Smooth muscle cell (in vitro differentiated cells): ENCODE results near the gene LRRC45. TPM values are rescaled to one million over a fixed set of nuclear protein-coding genes. Genes with fewer than 3 reads are reported as not detected.
"Not testable (repeated sequence)": the region's sequence is repeated elsewhere in the genome, so short reads cannot be mapped to it uniquely, and the experiment has no call there.

Source experiments
- DNase-seq: peaks from one replicate; lab custom pipeline; 2025; ENCODE audit not compliant: unreplicated experiment; lab: John Stamatoyannopoulos, UW
- H2AFZ ChIP-seq: fragments of 200-600 bp; sonication (generic); 2 replicates; pipeline ENCODE4 v1.6.0; 2016; ENCODE audit warnings: antibody characterized with exemption, low read depth, mild to moderate bottlenecking
- H3F3A ChIP-seq: fragments of 200-600 bp; sonication (generic); 2 replicates; pipeline ENCODE4 v1.6.0; 2017; ENCODE audit warnings: antibody characterized with exemption, low read depth
- H3K27ac ChIP-seq: fragments of 200-600 bp; sonication (generic); 2 replicates; pipeline ENCODE4 v1.5.1; 2016; ENCODE audit warnings: low read depth, mild to moderate bottlenecking
- H3K27me3 ChIP-seq: fragments of 200-600 bp; sonication (generic); 2 replicates; pipeline ENCODE4 v1.6.1; 2016; ENCODE audit warnings: low read depth, mild to moderate bottlenecking
- H3K36me3 ChIP-seq: fragments of 200-600 bp; sonication (generic); 2 replicates; pipeline ENCODE4 v1.5.1; 2016; ENCODE audit warnings: low read depth
- H3K4me1 ChIP-seq: fragments of 200-600 bp; sonication (generic); 2 replicates; pipeline ENCODE4 v1.5.1; 2016; ENCODE audit warnings: low read depth
- H3K4me2 ChIP-seq: fragments of 200-600 bp; sonication (generic); 2 replicates; pipeline ENCODE4 v1.6.0; 2016; ENCODE audit warnings: mild to moderate bottlenecking
- H3K4me3 ChIP-seq: fragments of 200-600 bp; sonication (generic); 2 replicates; pipeline ENCODE4 v1.5.1; 2016; ENCODE audit warnings: mild to moderate bottlenecking
- H3K79me2 ChIP-seq: fragments of 200-600 bp; sonication (generic); 2 replicates; pipeline ENCODE4 v1.6.0; 2016; ENCODE audit warnings: low read depth, mild to moderate bottlenecking
- H3K9ac ChIP-seq: fragments of 200-600 bp; sonication (generic); 2 replicates; pipeline ENCODE4 v1.6.0; 2016; ENCODE audit warnings: low read depth
- H3K9me3 ChIP-seq: fragments of 200-600 bp; sonication (generic); replicated peaks from 2 replicates; pipeline ENCODE4 v1.5.1; 2016; ENCODE audit warnings: low read depth
- H4K20me1 ChIP-seq: fragments of 200-600 bp; sonication (generic); 2 replicates; pipeline ENCODE4 v1.6.0; 2016; ENCODE audit warnings: low read depth
- CTCF ChIP-seq: fragments of 200-600 bp; sonication (generic); IDR thresholded peaks from 2 replicates; pipeline ENCODE4 v1.5.1; 2017; ENCODE audit warnings: borderline replicate concordance, mild to moderate bottlenecking, antibody characterized with exemption; ENCODE audit not compliant: insufficient read depth, poor library complexity, severe bottlenecking
- WGBS: methylation state at CpG from one replicate; pipeline ENCODE4 v1.1.7; 2016; ENCODE audit warnings: low lambda C conversion rate; 5-methylcytosine and 5-hydroxymethylcytosine counted together
- polyA plus RNA-seq: library from polyadenylated mRNA; unstranded; fragments of >200 nt; fragmentation: Nextera tagmentation; extraction: Ambion mirVana; gene quantifications from 2 replicates; pipeline ENCODE4 v1.2.1, GENCODE V29; 2016
- total RNA-seq: library from RNA; depleted of rRNA; stranded (reverse); fragments of >200 nt; gene quantifications from 2 replicates; pipeline ENCODE4 v1.2.3, GENCODE V29; 2014

LRRC45 gene
- total and polyA plus RNA-seq, 2 experiments from 2014 or later, result 9.6 to 13.5 TPM

DNA sequence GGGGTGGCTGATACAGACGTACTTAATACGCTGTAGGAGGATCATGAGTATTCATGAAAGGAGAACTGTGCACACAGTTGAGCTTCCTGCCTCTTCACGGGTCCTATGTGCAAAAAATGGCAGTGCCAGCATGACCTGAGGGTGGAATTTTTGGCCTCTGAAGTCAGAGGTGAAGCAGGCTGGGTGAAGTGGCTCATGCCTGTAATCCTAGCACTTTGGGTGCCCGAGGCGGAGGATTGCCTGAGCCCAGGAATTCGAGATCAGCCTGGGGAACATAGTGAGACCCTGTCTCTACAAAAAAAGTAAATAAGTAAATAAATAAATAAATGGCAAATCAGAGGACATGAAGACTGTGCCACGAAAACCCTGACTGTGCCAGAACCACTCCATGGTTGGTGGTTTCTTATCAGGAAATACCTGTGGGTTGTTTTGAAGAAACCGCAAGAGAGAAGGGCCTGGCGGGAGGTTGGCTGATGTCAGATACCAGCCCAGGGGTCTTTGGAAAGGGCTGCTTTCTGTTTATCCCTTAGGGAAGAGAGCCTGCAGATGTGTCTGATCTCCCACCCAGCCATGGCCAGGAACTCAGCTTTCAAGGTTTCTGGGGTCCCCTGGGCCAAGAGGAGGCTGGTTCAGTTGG, 42.3 kb upstream of the LRRC45 start:
- H3K9me3 ChIP-seq, result no peaks in the 10 kb centered on the region
- no peak for TF ChIP-seq CTCF
- H3F3A ChIP-seq, result no peaks in the 10 kb centered on the region
- no peak overlapping the region for H3K4me3 ChIP-seq
- 82% methylated on average over 9 of the region's 9 CpGs for WGBS
- H3K9ac ChIP-seq, result no peak overlapping the region
- peaks cover 7% of the 10 kb centered on the region for H3K4me1 ChIP-seq
- H3K36me3 ChIP-seq, result no peaks in the 10 kb centered on the region
- H3K27ac ChIP-seq, result no peak overlapping the region
- no peak overlapping the region for H3K4me2 ChIP-seq
- peaks cover 13% of the 10 kb centered on the region for H4K20me1 ChIP-seq
- H3K79me2 ChIP-seq, result peaks cover 8% of the 10 kb centered on the region
- H3K27me3 ChIP-seq, result no peaks in the 10 kb centered on the region
- no peak overlapping the region for H2AFZ ChIP-seq
- no peak for DNase-seq

DNA sequence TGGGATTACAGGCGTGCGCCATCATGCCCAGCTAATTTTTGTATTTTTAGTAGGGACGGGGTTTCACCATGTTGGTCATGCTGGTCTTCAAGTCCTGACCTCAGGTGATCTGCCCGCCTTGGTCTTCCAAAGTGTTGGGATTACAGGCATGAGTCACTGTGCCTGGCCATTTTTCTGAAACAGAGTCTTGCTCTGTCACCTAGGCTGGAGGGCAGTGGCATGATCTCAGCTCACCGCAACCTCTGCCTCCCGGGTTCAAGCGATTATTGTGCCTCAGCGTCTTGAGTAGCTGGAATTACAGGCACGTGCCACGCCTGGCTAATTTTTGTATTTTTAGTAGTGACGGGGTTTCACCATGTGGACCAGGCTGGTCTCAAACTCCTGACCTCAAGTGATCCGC, 41.6 kb upstream of the LRRC45 start:
- H3K4me2 ChIP-seq, H3K36me3 ChIP-seq, DNase-seq, H3F3A ChIP-seq, H2AFZ ChIP-seq, H3K9ac ChIP-seq, H3K4me1 ChIP-seq, H3K27me3 ChIP-seq, H3K9me3 ChIP-seq, H3K79me2 ChIP-seq, H3K27ac ChIP-seq, H3K4me3 ChIP-seq: not testable (repeated sequence)
- H4K20me1 ChIP-seq, result peaks cover 13% of the 10 kb centered on the region
- WGBS, result 88% methylated on average over 12 of the region's 12 CpGs

- Histone ChIP-seq H3K4me3 (no peak overlapping the region), H3K4me1 (peaks cover 3% of the 10 kb centered on the region), H3K9me3 (no peaks in the 10 kb centered on the region), H3F3A (no peaks in the 10 kb centered on the region), H3K4me2 (no peak overlapping the region), H3K9ac (no peak overlapping the region), H2AFZ (no peak overlapping the region), H3K79me2 (peaks cover 4% of the 10 kb centered on the region), H4K20me1 (peaks cover 18% of the 10 kb centered on the region), H3K27me3 (no peaks in the 10 kb centered on the region), H3K36me3 (no peaks in the 10 kb centered on the region), H3K27ac (no peak overlapping the region)
- TF ChIP-seq CTCF, result no peak
- DNase-seq, result no peak
- 96% methylated on average over 33 of the region's 35 CpGs for WGBS
These were observed 40.0 kb upstream of the LRRC45 start for GRCh38 chr17:81983011-81983638.

DNA sequence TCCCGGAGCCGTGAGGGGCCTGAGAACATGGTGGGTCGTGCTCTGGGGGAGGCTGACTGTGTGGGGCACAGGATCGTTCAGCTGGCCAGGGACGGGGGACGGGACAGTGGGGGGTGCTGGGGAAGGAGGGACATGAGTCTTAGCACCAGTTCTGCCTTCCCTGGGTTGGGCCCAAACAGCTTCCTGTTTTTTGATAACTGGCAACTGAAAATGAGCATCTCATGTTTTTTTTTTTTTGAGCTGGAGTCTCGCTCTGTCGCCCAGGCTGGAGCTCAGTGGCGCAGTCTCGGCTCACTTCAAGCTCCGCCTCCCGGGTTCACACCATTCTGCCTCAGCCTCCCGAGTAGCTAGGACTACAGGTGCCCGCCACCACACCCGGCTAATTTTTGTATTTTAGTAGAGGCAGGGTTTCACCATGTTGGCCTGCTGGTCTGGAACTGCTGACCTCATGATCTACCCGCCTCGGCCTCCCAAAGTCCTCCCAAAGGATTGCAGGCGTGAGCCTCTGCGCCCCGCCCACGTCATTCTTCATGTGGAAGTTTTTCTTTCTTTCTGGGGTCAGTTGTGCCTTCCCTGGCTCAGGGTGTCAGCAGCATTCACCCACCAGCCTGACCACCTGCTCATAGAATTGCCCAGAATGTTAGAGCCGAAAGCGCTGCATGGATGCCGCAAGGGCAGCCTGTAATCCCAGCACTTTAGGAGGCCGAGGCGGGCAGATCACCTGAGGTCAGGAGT, 39.3 kb upstream of the LRRC45 start:
- Histone ChIP-seq H3K4me1 (no peaks in the 10 kb centered on the region), H4K20me1 (peaks cover 18% of the 10 kb centered on the region), H3K79me2 (no peaks in the 10 kb centered on the region), H3K9me3 (no peaks in the 10 kb centered on the region), H3K9ac (no peak overlapping the region), H3K4me2 (no peak overlapping the region), H3K36me3 (no peaks in the 10 kb centered on the region), H3K27ac (no peak overlapping the region), H3K27me3 (no peaks in the 10 kb centered on the region), H2AFZ (no peak overlapping the region), H3F3A (no peaks in the 10 kb centered on the region), H3K4me3 (no peak overlapping the region)
- TF ChIP-seq CTCF, result no peak
- DNase-seq, result no peak
- 96% methylated on average over 23 of the region's 26 CpGs for WGBS
